ENCODE data around the gene RAB9A.

DNA sequence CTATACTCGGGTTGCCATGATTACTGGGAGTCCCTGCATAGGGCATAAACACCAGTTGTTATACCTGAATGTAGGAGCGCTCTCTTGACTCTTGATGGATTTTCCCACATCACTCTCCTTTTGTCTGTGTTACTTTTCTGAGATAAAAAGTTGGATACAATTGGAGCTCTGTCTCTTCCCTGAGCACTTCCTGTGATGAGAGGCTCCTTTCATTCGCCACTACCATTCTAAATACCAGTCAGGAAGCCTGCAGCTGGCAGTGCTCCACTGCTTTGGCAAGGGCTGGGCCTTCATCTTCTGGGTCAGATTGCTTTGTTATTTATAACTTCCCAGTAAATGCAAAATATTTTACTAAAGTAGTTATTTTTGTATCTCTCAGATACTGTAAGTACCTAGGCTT, 22.1 kb upstream of the RAB9A start:
- no peak for TF ChIP-seq SIN3A (IDR thresholded peaks at IDR 0.05; ENCODE audit: borderline replicate concordance, insufficient read depth, low read depth, low read length)
- TF ChIP-seq, protein P1, sequence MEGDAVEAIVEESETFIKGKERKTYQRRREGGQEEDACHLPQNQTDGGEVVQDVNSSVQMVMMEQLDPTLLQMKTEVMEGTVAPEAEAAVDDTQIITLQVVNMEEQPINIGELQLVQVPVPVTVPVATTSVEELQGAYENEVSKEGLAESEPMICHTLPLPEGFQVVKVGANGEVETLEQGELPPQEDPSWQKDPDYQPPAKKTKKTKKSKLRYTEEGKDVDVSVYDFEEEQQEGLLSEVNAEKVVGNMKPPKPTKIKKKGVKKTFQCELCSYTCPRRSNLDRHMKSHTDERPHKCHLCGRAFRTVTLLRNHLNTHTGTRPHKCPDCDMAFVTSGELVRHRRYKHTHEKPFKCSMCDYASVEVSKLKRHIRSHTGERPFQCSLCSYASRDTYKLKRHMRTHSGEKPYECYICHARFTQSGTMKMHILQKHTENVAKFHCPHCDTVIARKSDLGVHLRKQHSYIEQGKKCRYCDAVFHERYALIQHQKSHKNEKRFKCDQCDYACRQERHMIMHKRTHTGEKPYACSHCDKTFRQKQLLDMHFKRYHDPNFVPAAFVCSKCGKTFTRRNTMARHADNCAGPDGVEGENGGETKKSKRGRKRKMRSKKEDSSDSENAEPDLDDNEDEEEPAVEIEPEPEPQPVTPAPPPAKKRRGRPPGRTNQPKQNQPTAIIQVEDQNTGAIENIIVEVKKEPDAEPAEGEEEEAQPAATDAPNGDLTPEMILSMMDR (IDR thresholded peaks at IDR 0.05) = no peak
- no peak for TF ChIP-seq TCF7L2 (IDR thresholded peaks at IDR 0.05; ENCODE audit: low read depth, low read length)
